Skin of body (tissue), 2 donors: ENCODE measurements around the gene ZDHHC17. TPM values are rescaled to one million over a fixed set of nuclear protein-coding genes. Genes with fewer than 3 reads are reported as not detected.

Experiments used
- DNase-seq: peaks from one replicate; lab custom pipeline; 2025; lab: John Stamatoyannopoulos, UW
- total RNA-seq: library from RNA; depleted of rRNA; stranded (reverse); fragments of >200 nt; gene quantifications from one replicate; pipeline ENCODE4 v1.2.3, GENCODE V29; 2014

The ZDHHC17 gene
- total RNA-seq, 1 donor from 2014 or later, result 96.4 TPM

DNA sequence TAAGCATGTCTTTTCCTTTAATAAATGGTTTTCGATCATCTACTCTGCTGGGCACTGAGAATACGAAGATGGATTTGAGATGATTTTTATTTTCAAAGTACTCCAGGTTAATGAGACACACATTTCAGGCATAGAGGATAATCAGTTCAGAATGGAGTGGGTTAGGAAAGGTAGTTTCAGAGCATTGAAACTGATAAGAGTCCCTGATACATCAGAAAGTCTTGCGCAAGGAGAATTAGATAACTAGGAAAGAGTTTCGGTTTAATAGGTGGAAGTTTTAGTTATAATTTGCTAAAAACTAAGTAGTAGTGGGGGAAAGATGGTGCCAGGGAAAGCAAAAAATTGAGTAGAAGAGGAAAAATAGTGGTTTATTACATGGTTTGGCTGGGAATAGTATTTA is 50.1 kb downstream of the ZDHHC17 start:
- DNase-seq, result no peak

DNA sequence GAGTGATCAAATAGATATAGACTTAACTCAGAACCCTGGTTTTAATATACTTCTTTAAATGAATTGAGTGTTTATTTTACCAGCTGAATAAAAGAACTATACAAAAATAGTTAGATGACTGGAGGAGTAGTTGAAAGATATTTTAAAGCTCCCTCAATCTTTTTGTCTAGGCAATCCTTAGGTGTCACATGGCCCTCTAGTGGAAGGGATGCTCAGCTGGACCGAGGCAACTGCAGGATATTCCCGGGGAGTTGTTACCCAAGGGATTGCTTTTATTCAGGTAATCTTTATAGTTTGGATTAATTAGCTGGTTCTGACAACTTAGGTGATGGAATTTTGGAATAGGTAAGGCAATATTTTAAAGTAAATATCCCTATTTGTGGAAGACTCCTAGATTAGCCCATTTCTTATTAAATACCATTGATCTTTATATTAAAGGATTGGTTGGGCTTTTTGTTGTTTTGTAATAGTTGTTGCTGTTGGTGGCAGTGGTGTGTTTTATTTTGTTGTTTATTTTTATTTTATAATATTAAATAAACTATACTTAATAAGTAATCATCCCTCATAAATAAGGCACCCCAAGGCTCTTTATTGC is 57.1 kb downstream of the ZDHHC17 start:
- DNase-seq, result no peak

DNA sequence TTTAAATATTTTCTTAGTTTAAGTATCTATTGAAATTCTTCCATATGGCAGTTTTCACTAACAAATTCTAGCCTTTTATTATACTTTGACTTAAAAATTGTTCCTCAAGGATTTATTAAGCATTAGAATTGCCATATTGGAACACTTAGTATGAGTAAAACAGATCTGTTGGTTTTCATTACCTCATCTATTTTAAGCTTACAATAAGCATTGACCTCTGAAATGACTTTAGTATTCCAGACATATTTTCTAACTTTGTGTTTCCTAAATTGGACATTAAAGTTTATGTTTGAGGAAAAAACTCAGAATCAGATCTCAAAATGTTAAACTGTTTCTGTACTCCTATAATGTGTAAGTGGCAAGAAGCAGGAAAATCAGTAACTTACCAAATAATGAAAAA is 66.5 kb downstream of the ZDHHC17 start:
- DNase-seq, result peak; percentile 10

DNA sequence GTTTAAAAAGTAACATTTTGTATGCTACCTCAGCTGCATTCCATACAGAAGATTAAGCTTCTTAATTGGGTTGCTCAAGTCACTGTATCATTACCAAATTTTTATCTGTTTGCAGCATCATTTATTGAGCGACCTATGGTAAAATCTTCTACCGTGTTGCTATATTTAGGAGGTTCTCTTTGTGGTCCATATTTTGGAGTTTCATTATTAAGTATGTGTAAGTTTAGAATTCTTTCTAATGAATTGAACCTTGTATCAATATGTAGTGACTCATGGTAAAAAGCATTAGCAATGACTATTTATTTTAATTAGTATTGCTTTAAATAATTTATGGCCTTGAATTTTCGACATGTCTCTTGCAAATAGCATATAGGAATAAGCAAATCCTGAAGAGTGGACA is 72.7 kb downstream of the ZDHHC17 start:
- no peak for DNase-seq

DNA sequence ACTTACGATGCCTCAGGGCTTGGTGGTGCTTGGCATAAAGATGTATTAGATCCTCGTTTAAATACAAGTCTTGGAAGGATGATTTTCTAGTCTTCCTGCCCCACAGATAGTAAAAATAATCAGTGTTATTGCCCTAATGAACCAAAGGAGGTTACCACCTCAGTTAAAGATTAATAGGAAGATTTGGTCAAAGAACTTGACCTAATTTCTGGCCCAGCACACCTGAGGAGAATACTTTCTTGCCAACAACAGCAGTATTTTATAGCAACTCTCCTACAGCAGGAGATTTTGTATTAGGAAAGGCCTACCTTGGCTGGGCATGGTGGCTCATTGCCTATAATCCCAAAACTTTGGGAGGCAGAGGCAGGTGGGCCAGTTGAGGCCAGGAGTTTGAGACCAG is 83.3 kb downstream of the ZDHHC17 start:
- DNase-seq, result no peak

DNA sequence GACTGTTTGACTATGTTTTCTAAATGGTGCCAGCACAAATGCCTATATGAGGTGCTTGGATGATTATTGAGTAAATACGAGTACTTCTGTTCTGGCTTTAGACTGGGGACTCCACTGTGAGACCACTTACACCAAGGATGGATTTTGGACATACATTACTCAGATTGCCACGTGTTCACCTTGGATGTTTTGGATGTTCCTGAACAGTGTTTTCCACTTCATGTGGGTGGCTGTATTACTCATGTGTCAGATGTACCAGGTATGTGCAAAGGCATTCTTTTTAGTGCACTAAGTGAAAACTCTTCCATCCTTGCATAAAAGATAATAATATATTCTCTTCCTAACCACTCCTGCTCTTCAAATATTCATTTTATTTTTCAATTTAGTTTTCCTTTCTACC is 84.2 kb downstream of the ZDHHC17 start:
- no peak for DNase-seq

DNA sequence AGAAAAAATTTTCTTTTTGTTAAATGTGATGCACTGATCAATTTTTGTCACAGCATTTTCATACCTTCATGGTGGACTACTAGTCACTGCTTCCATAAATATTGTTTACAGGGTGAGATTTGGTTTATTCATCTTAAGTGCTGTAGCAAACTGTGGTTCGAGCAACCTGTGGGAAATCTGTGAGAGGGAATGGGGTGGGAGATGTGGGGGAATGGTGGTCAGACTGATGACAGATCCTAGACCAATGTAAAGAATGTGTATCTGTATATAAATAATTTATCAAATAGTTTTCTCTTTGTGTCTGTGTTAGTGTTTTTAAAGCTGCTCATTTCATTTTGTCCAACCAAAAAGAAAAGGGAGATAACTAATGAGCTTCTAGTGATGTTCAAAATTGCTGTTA is 88.2 kb downstream of the ZDHHC17 start:
- no peak for DNase-seq

DNA sequence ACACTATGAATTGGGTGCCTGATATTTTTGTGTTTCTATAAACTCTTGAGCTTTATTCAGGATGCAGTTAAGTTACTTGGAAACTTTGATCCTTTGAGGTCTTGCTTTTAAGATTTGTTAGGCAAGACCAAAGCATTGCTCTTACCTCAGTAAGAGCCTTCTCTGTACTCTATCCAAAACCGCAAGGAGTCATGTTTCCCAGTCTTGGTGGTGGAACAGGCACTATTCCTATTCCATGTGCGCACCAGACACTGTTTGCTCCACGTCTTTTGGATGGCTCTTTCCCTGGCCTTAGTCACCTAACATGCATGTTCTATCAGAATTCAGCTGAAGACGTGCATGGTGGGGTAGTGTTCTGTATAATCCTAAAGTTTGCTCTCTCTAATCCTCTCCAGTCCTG is 91.4 kb downstream of the ZDHHC17 start:
- no peak for DNase-seq

DNA sequence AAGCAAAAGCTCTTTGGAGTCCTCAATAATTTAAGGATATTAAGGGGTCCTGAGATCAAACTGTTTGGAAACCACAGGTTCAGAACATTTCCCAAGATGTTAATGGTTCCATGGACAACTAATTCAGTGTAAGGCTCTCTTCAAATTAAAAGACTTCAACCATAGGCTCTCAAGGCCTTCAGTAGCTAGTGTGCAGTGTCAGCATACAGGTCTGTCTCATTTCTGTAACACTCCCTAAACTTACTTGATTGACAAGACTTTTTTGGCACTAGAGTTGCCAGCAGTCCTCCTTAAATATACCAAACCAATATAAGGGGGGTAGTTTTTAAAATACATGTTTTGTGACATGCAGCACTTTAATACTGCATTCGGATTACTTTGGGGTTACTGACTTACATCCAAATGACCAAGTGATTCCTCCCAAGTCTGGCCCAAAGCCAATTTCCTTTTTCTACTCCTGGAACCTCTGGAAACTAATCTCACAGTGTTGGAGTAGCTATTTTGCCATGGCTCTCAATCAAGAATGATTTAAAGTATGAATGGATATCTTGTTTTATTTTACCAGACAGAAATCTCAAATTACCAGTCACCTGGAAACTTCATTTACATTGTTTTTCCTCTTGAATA is 92.2 kb downstream of the ZDHHC17 start:
- no peak for DNase-seq

DNA sequence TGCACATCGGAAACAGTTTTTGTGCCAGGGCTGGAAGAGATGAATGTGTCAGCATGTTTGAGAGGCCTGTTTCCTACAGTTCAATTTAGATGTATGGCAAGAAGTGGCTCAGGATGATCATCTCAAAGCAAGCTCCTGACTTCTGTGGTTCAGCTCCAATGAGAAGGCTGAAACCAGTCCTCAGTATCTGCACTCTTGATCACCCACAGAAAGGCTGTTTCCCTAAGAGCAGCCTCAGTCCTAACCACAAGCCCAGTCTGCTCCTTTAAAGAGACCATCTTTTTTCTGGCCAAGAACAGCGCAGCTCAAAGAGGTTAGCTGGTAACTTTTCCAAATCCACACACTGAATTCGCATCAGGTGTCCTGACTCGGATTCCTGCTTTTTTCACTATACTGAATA is 95.7 kb downstream of the ZDHHC17 start:
- DNase-seq, result no peak

DNA sequence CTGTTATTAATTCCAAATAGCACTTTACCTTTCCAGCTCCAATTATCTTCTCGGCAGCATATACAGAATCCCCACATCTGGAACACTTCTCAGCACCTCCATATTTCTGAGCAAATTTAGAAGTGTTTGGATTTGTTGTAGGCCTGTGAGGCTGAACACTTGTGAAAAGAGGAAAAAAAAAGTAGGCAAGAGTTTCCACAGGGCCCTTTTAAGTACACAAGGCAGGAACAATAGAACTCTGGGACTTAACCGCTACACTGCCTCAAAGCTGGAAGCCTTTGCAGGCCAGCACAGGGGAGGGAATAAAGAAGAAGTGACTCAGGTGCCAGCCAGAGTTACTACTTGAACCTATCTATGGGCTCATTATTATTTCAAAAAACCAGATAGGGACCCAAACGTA is 96.3 kb downstream of the ZDHHC17 start:
- no peak for DNase-seq

DNA sequence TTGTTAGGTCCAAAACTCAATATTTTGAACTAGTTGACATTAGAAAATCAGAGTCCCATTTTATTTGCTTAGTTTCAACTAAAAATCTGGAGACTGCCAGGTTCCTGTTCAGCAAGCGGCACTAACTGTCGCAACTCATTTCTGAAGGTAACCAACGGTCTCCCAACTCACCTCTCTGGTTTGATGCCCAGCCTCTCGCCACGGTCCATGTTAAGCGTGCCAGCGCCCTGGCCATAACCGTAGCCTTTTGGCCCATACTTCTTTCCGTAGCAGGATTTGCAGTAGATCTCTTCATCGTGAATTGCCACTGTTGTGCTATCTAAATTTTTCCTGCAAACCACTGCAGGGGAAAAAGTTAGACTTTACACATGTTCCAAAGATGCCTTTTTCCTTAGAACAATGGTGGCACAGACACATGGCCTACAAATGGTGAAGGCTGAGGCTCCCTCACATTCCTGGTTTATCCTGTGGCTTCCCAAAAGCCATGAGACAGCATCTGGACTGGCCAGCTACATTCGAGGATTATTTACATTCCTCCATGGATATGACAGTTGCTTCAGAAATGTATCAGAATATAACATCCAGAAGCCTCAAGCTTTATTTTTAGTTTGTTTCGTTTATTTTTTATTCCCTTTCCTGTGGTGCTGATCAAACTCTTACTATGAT is 99.2 kb downstream of the ZDHHC17 start:
- DNase-seq, result peak; percentile 73

DNA sequence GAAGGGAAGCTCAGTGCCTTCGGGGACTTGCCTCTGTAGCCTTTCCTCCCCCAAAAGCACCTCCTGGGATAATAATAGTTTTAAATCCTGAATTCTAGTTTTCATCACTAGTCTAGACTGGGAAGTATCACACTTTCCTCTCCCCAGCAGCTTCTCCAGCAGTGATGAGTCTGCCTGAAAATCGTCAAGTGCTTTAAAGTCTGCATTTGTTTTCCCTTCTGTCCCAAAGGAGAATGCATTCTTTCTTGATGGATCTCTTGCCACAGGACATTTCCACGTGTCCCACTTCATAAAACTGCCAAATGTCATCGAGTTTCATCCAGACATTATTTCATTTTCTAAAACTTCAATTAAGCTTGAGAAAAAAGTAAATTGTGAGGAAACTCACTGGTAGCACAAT is 99.9 kb downstream of the ZDHHC17 start:
- DNase-seq, result peak; percentile 75

DNA sequence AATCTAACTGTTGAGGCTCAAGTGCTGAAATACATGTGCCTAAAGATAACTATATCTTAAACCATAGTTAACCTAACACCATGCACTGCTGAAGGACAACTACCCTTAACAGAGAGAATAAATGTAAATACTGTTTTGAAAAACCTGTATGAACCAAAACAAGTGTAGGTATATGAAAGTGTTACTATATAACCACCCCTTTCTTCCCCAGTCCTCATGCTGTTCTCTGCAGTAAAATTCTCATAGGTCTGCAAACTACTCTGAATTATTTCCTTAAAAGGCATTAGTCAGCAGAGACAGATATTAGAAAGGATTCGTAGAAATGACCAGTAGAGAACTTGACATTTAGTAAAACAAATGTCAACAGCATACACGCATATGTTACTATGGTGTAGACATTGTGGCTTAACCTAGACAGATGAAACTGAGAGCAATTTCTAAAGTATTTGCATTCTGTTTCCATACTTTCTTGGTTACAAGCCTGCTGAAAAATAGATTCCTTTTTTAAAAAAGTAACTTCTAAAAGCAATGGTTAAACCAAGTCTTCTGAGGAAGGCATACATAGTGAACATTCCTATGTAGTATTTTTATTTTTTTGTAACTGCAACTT is 101.0 kb downstream of the ZDHHC17 start:
- DNase-seq, result no peak

DNA sequence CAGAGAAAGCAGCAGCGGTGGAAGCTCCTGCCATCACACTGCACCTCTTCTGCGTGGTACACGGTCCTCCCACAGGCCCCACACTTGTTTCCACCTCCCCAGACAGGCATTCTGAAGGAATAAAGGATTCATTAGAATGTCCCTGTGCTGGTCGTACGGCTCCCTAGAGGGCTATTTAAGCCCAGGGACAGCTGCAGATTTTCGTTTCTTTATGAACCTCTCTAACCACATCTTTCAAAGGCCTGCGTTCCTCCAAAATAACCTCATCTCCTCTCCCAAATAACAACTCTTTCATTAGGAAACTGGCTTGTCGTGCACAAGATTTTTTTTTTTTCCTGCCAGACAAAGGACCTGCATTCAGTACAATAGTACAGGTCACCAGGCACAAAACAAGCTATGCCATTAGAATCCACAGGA is 102.2 kb downstream of the ZDHHC17 start:
- DNase-seq, result no peak

DNA sequence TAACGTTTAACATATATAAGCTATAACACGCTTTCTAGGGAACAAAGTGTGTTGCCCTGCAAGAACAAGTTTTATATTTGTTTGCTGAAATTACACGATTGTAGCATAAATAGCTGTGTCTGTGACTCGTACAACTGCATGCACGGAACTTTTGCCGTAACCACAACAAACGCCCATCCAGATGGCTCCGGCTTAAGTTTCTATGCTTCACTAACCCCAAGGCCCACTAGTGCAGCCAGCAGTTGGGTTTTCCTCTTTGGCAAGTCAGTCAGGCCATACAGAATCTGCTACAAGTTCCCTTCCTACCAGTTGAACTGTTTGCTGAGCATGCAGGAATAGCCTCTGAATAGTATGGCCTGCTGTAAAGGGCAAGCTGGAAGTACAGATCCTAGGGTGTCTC is 102.8 kb downstream of the ZDHHC17 start:
- peak; percentile 50 for DNase-seq

DNA sequence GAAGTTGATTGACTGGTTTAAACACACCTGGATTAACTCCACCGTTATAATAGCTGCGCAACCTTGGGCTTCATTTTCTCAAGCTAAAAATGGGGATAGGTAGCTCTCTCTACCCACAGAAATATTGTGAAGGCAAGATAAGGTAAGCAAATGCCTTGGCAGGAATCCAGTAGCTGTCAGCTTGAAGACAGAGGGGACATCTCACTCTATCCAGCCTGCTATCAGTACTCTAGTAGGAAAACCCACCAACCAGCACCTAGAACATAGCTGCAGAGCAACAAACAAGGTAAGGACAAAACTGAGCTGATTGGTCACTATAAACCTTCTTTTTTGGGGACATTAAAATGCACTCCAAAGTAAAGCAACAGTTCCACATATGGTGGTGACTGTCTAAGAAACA is 107.2 kb downstream of the ZDHHC17 start:
- DNase-seq, result no peak

DNA sequence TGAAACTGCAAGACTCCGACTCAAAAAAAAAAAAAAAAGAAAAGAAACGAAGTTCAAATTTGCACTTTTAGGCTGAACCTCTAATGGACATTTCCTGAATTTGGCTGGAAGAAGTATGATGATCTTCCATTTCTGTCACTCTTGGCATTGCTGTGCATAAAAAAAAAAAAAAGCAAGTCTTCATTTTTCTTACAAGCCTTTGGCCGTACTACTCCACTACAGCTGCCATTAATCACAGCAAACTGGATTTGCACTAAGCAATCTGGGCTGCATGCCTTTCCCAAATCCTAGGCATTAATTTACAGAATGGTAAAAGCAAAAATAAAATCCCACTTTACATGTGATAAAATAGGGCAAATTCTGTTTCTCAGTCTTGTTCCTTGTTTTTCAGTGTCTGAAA is 107.8 kb downstream of the ZDHHC17 start:
- DNase-seq, result peak; percentile 49

DNA sequence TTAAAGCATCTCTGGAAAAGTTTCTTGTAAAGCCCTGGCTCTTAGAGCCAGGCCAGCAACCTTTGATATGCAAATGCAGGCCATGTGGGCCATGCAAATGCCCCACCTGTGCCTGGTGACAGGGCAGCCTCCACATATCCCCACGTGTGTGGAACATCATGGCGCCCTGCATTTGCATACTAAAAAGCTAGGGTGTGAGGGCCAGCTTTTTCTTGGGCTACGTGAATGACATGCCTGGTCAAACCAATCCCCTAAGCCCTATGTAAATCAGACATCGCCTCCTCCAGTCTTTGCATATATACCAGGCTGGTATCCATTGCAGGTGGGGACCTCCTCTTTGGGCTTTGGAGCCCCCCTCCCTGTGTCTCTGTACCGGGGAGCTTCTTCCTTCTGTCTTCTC is 108.5 kb downstream of the ZDHHC17 start:
- DNase-seq, result no peak

DNA sequence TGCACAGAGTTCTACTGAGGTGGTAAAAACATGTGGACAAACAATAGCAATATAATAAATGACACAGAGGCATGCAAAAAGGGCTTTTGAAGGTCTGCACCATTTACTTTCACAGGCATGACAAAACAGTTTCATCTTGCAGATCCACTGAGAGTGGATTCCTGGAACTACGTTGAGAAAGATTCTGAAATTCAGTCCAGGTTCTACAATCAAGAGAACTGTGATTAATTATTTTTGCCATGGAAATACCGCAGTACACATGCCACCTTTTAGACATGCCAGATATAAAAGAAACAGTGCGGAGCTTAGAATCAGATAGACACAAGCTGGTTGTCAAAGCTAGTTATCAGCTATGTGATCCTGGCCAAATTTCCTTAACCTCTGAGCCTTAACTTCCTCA is 110.1 kb downstream of the ZDHHC17 start:
- DNase-seq, result no peak

DNA sequence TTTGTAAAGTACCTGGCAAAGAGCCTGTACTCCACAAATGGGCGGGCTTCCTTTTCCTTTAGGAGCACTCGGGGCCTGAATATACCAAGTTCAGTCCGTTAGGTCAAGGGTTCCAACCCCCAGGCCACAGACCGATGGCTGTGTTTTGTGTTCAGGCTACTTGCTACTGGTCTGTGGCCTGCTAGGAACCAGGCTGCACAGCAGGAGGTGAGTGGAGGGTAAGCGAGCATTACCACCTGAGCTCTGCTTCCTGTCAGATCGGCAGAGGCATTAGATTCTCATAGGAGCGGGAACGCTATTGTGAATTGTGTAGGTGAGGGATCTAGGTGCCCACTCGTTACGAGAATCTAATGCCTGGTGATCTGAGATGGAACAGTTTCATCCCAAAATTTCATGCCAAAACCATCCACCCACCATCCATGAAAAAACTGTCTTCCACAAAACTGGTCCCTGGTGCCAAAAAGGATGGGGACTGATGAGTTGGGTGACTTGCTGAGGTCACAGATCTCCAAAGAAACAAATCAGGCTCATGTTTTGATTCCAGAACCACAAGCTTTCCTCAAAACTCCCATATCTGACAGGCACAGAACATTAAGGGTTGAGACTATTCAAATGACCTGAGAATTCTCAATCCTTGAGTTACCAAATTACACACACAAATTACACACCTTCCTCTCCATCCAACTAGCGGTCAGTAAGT is 110.7 kb downstream of the ZDHHC17 start:
- DNase-seq, result no peak

DNA sequence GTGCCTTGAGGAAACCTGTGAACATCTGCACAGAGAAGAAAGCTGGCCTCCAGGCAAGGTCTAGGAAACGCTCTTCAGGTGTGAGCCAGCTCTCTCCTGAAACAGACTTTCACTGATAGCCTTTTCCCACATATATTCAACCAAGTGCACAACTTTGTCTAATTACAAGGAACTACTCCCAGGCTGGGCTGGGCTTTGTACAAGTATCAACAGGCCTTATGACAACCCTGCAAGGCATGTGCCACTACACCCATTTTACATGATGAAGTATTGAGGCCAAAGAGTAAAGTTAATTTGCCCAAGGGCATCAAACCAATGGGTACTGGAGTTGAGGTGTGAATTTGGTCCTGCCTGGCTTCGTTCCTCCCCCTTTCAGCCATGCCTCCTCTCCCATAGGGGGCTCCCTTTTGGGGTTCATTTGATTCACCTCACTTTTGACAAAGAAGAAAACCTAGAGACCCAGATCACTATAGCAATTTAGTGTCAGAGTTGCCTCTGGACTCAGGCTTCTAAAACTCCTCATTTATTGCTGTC is 112.8 kb downstream of the ZDHHC17 start:
- no peak for DNase-seq
